ENCODE data around the gene FAM83G. TPM values are rescaled to one million over a fixed set of nuclear protein-coding genes. Genes with fewer than 3 reads are reported as not detected.
"Not testable (repeated sequence)": the region's sequence is repeated elsewhere in the genome, so short reads cannot be mapped to it uniquely, and the experiment has no call there.

Gene FAM83G
- total RNA-seq, 1 donor from 2014 or later, result 1.6 TPM

DNA sequence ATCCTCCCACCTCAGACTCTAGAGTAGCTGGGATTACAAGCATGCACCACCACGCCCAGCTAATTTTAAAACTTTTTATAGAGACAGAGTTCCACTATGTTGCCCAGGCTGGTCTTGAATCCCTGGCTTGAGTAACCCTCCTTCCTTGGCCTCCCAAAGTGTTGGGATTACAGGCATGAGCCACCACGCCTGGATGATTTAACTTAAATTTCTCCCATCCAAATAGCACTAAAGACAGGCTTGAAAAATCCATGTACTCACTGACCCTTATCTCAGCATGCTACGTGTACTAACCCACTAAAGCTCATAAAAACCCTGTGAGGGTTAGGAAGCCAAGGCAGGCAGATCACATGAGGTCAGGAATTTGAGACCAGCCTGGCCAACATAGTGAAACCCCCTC lies 48.0 kb downstream of the FAM83G start:
- TF ChIP-seq, protein P1, sequence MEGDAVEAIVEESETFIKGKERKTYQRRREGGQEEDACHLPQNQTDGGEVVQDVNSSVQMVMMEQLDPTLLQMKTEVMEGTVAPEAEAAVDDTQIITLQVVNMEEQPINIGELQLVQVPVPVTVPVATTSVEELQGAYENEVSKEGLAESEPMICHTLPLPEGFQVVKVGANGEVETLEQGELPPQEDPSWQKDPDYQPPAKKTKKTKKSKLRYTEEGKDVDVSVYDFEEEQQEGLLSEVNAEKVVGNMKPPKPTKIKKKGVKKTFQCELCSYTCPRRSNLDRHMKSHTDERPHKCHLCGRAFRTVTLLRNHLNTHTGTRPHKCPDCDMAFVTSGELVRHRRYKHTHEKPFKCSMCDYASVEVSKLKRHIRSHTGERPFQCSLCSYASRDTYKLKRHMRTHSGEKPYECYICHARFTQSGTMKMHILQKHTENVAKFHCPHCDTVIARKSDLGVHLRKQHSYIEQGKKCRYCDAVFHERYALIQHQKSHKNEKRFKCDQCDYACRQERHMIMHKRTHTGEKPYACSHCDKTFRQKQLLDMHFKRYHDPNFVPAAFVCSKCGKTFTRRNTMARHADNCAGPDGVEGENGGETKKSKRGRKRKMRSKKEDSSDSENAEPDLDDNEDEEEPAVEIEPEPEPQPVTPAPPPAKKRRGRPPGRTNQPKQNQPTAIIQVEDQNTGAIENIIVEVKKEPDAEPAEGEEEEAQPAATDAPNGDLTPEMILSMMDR (IDR thresholded peaks at IDR 0.05; ENCODE audit: unreplicated experiment), result no peak
- no peak overlapping the region for H3K27ac Mint-ChIP-seq (ENCODE audit: unreplicated experiment)
- H3K9me3 Mint-ChIP-seq (ENCODE audit: unreplicated experiment), result no peaks in the 10 kb centered on the region
- no peaks in the 10 kb centered on the region for H3K4me1 Mint-ChIP-seq (ENCODE audit: unreplicated experiment)
- no peaks in the 10 kb centered on the region for H3K27me3 Mint-ChIP-seq (ENCODE audit: unreplicated experiment)
- DNase-seq (ENCODE audit: low spot score), result no peak
- no peak overlapping the region for H3K4me3 Mint-ChIP-seq (ENCODE audit: unreplicated experiment)
- H3K36me3 Mint-ChIP-seq (ENCODE audit: low read depth, unreplicated experiment), result no peaks in the 10 kb centered on the region

GRCh38 chr17:18956021-18956420 lies 48.5 kb downstream of the FAM83G start:
- H3K36me3 Mint-ChIP-seq (ENCODE audit: low read depth, unreplicated experiment); H3K27ac Mint-ChIP-seq (ENCODE audit: unreplicated experiment); H3K9me3 Mint-ChIP-seq (ENCODE audit: unreplicated experiment): not testable (repeated sequence)

GRCh38 chr17:18955009-18955408 lies 49.6 kb downstream of the FAM83G start:
- Mint-ChIP-seq H3K27ac (ENCODE audit: unreplicated experiment) (no peak overlapping the region), H3K9me3 (ENCODE audit: unreplicated experiment) (no peaks in the 10 kb centered on the region), H3K4me3 (ENCODE audit: unreplicated experiment) (no peak overlapping the region), H3K4me1 (ENCODE audit: unreplicated experiment) (peaks cover 5% of the 10 kb centered on the region), H3K27me3 (ENCODE audit: unreplicated experiment) (no peaks in the 10 kb centered on the region), H3K36me3 (ENCODE audit: low read depth, unreplicated experiment) (no peaks in the 10 kb centered on the region)
- DNase-seq (ENCODE audit: low spot score), result no peak
- TF ChIP-seq, protein P1 (IDR thresholded peaks at IDR 0.05; ENCODE audit: unreplicated experiment), result no peak

More at GRCh38 chr17:18956021-18956420, 48.5 kb downstream of the FAM83G start:
- not testable (repeated sequence) for H3K4me3 Mint-ChIP-seq (ENCODE audit: unreplicated experiment); DNase-seq (ENCODE audit: low spot score); H3K4me1 Mint-ChIP-seq (ENCODE audit: unreplicated experiment); H3K27me3 Mint-ChIP-seq (ENCODE audit: unreplicated experiment)

DNA sequence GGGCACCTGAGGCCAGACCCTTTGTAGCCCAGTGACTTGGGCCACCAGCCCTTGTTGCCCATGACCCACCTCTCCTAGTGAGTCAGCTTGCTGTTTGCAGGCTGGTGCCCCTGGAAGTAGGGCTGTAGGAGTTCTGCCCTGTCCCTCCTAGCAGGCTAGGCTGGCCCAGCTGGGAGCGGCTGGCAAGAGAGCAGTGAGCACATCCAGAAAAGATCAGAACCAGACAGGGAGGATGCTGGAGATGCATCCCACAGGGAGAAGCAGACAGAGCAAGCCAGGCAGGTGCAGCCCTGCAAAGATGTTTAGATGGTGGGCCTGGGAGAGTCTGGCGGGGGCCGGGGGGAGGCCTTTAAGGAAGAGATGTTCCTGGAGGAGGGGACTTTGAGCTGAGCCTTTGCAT lies 50.2 kb downstream of the FAM83G start:
- TF ChIP-seq, protein P1 (IDR thresholded peaks at IDR 0.05; ENCODE audit: unreplicated experiment), result no peak
- Mint-ChIP-seq H3K36me3 (ENCODE audit: low read depth, unreplicated experiment) (no peaks in the 10 kb centered on the region), H3K4me1 (ENCODE audit: unreplicated experiment) (peaks cover 5% of the 10 kb centered on the region), H3K27me3 (ENCODE audit: unreplicated experiment) (no peaks in the 10 kb centered on the region), H3K4me3 (ENCODE audit: unreplicated experiment) (no peak overlapping the region), H3K9me3 (ENCODE audit: unreplicated experiment) (no peaks in the 10 kb centered on the region), H3K27ac (ENCODE audit: unreplicated experiment) (no peak overlapping the region)
- no peak for DNase-seq (ENCODE audit: low spot score)

- no peaks in the 10 kb centered on the region for H3K9me3 Mint-ChIP-seq (ENCODE audit: unreplicated experiment)
- no peak overlapping the region for H3K4me3 Mint-ChIP-seq (ENCODE audit: unreplicated experiment)
- peaks cover 5% of the 10 kb centered on the region for H3K4me1 Mint-ChIP-seq (ENCODE audit: unreplicated experiment)
- no peaks in the 10 kb centered on the region for H3K36me3 Mint-ChIP-seq (ENCODE audit: low read depth, unreplicated experiment)
- no peak for DNase-seq (ENCODE audit: low spot score)
- H3K27me3 Mint-ChIP-seq (ENCODE audit: unreplicated experiment), result peaks cover 1% of the 10 kb centered on the region
- TF ChIP-seq, protein P1 (IDR thresholded peaks at IDR 0.05; ENCODE audit: unreplicated experiment), result no peak
- no peak overlapping the region for H3K27ac Mint-ChIP-seq (ENCODE audit: unreplicated experiment)
Observed at GRCh38 chr17:18953231-18953728, 51.3 kb downstream of the FAM83G start.

All from endothelial cell (in vitro differentiated cells).